Astrocyte of the cerebellum (primary cell): ENCODE results near the gene TUBA8.
"Not testable (repeated sequence)": the region's sequence is repeated elsewhere in the genome, so short reads cannot be mapped to it uniquely, and the experiment has no call there.

Experiments
- DNase-seq: peaks from one replicate; pipeline ENCODE4 v3.0.0-alpha.2; 2011; ENCODE audit warnings: low read depth
- H3K4me3 ChIP-seq: 2 replicates; pipeline ENCODE4 v1.5.1; 2011; ENCODE audit warnings: mild to moderate bottlenecking, low read depth, low read length, moderate library complexity
- CTCF ChIP-seq: IDR thresholded peaks from 2 replicates; pipeline ENCODE4 v1.5.1; 2012; ENCODE audit warnings: low read length, low read depth, moderate library complexity, mild to moderate bottlenecking; ENCODE audit errors: missing control alignments
- in situ Hi-C: cut with HindIII; loops from 2 replicates; pipeline ENCODE4 v1.10.0; 2017; ENCODE audit warnings: low sequenced_read_pairs

TUBA8 gene

GRCh38 chr22:18130018-18130417, 19.4 kb downstream of the TUBA8 start:
- no peak for DNase-seq
- no peak overlapping the region for H3K4me3 ChIP-seq
- no peak for TF ChIP-seq CTCF
- in situ Hi-C loops: no loop called here

GRCh38 chr22:18130699-18131429, 20.3 kb downstream of the TUBA8 start:
- in situ Hi-C loops: no loop called here
- DNase-seq: no peak
- no peak for TF ChIP-seq CTCF
- no peak overlapping the region for H3K4me3 ChIP-seq

- no peak for TF ChIP-seq CTCF
- in situ Hi-C loops: no loop called here
- H3K4me3 ChIP-seq: no peak overlapping the region
- no peak for DNase-seq
These were observed 22.8 kb downstream of the TUBA8 start for GRCh38 chr22:18133452-18133851.

- no peak for TF ChIP-seq CTCF
- no peak overlapping the region for H3K4me3 ChIP-seq
- in situ Hi-C loops: no loop called here
- no peak for DNase-seq
These were observed 26.1 kb downstream of the TUBA8 start for GRCh38 chr22:18136563-18137320.

- DNase-seq, in situ Hi-C loops, H3K4me3 ChIP-seq: not testable (repeated sequence)
These were observed 30.4 kb downstream of the TUBA8 start for GRCh38 chr22:18141004-18141403.

- TF ChIP-seq CTCF: no peak
- in situ Hi-C loops: no loop called here
- DNase-seq: no peak
- no peak overlapping the region for H3K4me3 ChIP-seq
These were observed 33.5 kb downstream of the TUBA8 start for GRCh38 chr22:18144105-18144504.
